ENCODE measurements around the gene SDCCAG8.

SDCCAG8 gene

GRCh38 chr1:243363832-243364231, 108.0 kb downstream of the SDCCAG8 start:
- Mint-ChIP-seq H3K27ac (peak overlapping the region; percentile 11), H3K4me3 (no peak overlapping the region), H3K9me3 (no peaks in the 10 kb centered on the region), H3K4me1 (no peaks in the 10 kb centered on the region), H3K27me3 (no peaks in the 10 kb centered on the region), H3K36me3 (peaks cover 38% of the 10 kb centered on the region)
- ATAC-seq: no peak

GRCh38 chr1:243364330-243364729, 108.5 kb downstream of the SDCCAG8 start:
- no peaks in the 10 kb centered on the region for H3K4me1 Mint-ChIP-seq
- ATAC-seq: no peak
- H3K4me3 Mint-ChIP-seq: no peak overlapping the region
- H3K27ac Mint-ChIP-seq: peak overlapping the region; percentile 11
- peaks cover 40% of the 10 kb centered on the region for H3K36me3 Mint-ChIP-seq
- H3K9me3 Mint-ChIP-seq: no peaks in the 10 kb centered on the region
- H3K27me3 Mint-ChIP-seq: no peaks in the 10 kb centered on the region

DNA sequence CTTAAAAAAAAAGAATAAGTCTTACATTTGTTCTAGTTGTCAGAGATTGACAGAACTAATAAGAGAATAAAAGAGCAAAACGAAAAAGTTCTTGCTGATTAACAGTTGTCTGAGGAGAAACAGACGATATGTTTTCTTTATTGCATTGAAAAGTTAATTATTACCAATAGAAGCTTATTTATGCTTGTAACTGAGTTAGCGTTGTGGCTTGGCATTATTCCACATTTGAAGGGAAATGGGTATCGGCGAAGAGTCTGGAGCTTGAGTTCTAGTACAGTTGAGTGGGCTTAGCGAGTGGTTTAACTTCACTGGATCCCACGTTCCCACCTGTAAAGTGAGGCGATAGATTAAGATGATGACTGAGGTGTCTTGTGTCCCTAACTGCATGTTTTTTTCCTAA, 109.0 kb downstream of the SDCCAG8 start:
- H3K4me1 Mint-ChIP-seq: no peaks in the 10 kb centered on the region
- no peaks in the 10 kb centered on the region for H3K9me3 Mint-ChIP-seq
- H3K27ac Mint-ChIP-seq: no peak overlapping the region
- peaks cover 46% of the 10 kb centered on the region for H3K36me3 Mint-ChIP-seq
- no peak for ATAC-seq
- no peak overlapping the region for H3K4me3 Mint-ChIP-seq
- H3K27me3 Mint-ChIP-seq: no peaks in the 10 kb centered on the region

DNA sequence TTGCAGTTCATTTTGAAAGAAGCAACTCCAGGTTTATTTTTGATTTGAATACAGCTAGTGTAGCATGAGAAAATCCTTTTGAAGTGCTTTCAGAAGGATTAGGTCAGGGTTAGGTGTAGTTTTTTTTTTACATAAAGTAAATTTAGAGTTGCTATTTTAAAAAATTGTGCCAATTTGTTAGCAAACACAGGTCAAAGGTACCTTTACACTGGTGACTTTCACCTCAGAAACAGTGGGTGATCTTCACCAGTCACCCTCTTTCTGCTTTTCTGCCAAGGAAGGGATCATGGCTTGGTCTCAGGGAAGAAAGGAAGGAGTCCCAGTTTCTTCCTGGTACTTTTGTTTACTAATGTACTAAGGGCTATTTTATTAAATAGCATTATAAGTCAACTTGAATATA, 111.5 kb downstream of the SDCCAG8 start:
- Mint-ChIP-seq H3K9me3 (no peaks in the 10 kb centered on the region), H3K27ac (no peak overlapping the region), H3K36me3 (peaks cover 34% of the 10 kb centered on the region), H3K4me1 (no peaks in the 10 kb centered on the region), H3K27me3 (no peaks in the 10 kb centered on the region), H3K4me3 (no peak overlapping the region)
- no peak for ATAC-seq

- Mint-ChIP-seq H3K27me3 (no peaks in the 10 kb centered on the region), H3K27ac (no peak overlapping the region), H3K36me3 (peaks cover 36% of the 10 kb centered on the region), H3K9me3 (peaks cover 3% of the 10 kb centered on the region), H3K4me1 (no peaks in the 10 kb centered on the region), H3K4me3 (no peak overlapping the region)
- no peak for ATAC-seq
Measured at GRCh38 chr1:243374412-243374811, 118.6 kb downstream of the SDCCAG8 start.

GRCh38 chr1:243375596-243375995, 119.8 kb downstream of the SDCCAG8 start:
- no peaks in the 10 kb centered on the region for H3K4me1 Mint-ChIP-seq
- no peak overlapping the region for H3K27ac Mint-ChIP-seq
- H3K27me3 Mint-ChIP-seq: no peaks in the 10 kb centered on the region
- peaks cover 31% of the 10 kb centered on the region for H3K36me3 Mint-ChIP-seq
- no peak overlapping the region for H3K4me3 Mint-ChIP-seq
- ATAC-seq: no peak
- peaks cover 3% of the 10 kb centered on the region for H3K9me3 Mint-ChIP-seq

DNA sequence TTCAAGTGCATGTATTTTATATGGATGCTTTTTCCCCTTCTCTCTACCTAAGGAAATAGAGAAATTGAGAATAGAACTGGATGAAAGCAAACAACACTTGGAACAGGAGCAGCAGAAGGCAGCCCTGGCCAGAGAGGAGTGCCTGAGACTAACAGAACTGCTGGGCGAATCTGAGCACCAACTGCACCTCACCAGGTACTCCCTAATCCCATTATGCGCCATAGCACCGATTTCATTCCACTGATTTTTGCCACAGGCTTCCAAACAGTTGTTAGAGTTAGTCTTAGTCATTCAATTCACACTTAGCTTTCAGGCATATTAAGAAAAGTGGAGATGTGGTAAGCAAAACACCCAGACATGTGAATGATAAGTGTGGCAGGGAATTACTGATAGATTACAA, 122.8 kb downstream of the SDCCAG8 start:
- ATAC-seq: no peak
- no peaks in the 10 kb centered on the region for H3K4me1 Mint-ChIP-seq
- peaks cover 5% of the 10 kb centered on the region for H3K9me3 Mint-ChIP-seq
- H3K36me3 Mint-ChIP-seq: peaks cover 49% of the 10 kb centered on the region
- no peak overlapping the region for H3K27ac Mint-ChIP-seq
- H3K27me3 Mint-ChIP-seq: no peaks in the 10 kb centered on the region
- H3K4me3 Mint-ChIP-seq: no peak overlapping the region

GRCh38 chr1:243379208-243379607, 123.4 kb downstream of the SDCCAG8 start:
- Mint-ChIP-seq H3K27me3 (no peaks in the 10 kb centered on the region), H3K4me3 (no peak overlapping the region), H3K36me3 (peaks cover 48% of the 10 kb centered on the region), H3K9me3 (peaks cover 5% of the 10 kb centered on the region), H3K4me1 (no peaks in the 10 kb centered on the region), H3K27ac (no peak overlapping the region)
- ATAC-seq: no peak

DNA sequence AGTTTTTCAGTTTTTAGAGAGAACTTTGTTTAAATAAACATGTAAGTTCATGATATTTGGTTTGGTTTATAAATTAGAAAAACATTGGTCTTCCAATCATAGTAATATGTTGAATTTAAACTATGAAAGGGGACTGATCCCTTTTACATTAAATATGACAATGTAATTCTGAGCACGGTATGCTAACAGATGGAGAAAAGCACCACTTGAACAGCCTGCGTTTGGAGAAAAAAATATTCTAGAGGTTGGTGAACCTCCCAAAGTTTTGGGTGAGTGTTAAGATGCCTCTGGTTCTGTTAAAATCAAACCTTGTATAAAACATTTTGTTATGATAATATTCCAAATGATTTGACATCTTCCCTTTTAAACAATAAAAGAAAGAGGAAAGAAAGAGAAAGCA, 123.9 kb downstream of the SDCCAG8 start:
- H3K27ac Mint-ChIP-seq: no peak overlapping the region
- H3K9me3 Mint-ChIP-seq: peaks cover 3% of the 10 kb centered on the region
- H3K4me3 Mint-ChIP-seq: no peak overlapping the region
- no peaks in the 10 kb centered on the region for H3K27me3 Mint-ChIP-seq
- H3K36me3 Mint-ChIP-seq: peaks cover 46% of the 10 kb centered on the region
- no peak for ATAC-seq
- no peaks in the 10 kb centered on the region for H3K4me1 Mint-ChIP-seq

DNA sequence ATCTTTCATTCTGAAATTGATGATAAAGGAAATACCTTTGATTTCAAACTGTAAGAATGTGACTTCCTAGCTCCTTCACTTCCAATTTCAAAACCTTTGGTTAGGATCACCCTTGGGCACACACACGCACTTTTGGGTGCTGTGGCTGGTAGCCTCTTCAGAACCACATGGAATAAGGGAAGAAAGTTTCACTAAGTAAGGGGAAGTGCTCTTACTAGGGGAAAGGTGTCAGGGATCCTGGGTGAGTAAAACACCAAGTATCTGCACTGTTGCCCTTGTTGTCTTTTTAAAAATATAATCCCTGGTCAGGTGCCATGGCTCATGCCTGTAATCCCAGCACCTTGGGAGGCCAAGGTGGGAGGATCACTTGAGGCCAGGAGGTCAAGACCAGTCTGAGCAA, 132.4 kb downstream of the SDCCAG8 start:
- no peak overlapping the region for H3K27ac Mint-ChIP-seq
- H3K9me3 Mint-ChIP-seq: no peaks in the 10 kb centered on the region
- H3K36me3 Mint-ChIP-seq: peaks cover 34% of the 10 kb centered on the region
- H3K4me1 Mint-ChIP-seq: no peaks in the 10 kb centered on the region
- ATAC-seq: no peak
- H3K27me3 Mint-ChIP-seq: no peaks in the 10 kb centered on the region
- H3K4me3 Mint-ChIP-seq: no peak overlapping the region

DNA sequence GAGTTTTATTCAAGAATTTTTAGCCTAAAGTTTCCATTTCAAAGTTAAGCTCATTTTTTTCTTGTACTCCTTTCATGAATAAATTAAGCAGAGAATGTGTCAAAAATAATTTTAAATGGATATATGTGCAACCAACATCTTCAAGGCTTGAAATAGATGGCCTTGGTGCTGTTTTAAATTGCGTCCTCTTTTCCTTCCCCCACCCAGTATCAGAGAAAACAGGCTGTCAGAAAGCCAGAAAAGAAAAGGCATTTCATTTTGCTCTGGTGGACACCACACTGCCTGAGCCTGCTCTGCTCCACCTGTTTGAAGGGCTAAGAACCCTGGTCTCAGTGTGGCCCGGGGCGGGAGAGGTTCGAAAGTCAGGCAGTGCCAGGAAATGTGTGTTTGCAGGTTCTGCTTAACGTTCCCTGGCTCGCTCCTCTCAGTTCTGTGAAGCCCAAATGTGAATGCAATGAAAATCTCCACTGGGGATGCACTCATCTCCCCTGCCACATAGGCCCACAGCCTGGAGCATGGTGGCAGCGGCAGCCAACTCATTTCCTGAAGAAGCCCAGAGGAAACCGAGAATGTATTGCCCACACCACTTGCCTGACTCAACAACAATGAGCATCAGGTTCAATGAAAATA, 134.4 kb downstream of the SDCCAG8 start:
- H3K27ac Mint-ChIP-seq: no peak overlapping the region
- ATAC-seq: no peak
- H3K36me3 Mint-ChIP-seq: peaks cover 22% of the 10 kb centered on the region
- H3K4me1 Mint-ChIP-seq: no peaks in the 10 kb centered on the region
- H3K9me3 Mint-ChIP-seq: no peaks in the 10 kb centered on the region
- H3K4me3 Mint-ChIP-seq: no peak overlapping the region
- H3K27me3 Mint-ChIP-seq: no peaks in the 10 kb centered on the region

DNA sequence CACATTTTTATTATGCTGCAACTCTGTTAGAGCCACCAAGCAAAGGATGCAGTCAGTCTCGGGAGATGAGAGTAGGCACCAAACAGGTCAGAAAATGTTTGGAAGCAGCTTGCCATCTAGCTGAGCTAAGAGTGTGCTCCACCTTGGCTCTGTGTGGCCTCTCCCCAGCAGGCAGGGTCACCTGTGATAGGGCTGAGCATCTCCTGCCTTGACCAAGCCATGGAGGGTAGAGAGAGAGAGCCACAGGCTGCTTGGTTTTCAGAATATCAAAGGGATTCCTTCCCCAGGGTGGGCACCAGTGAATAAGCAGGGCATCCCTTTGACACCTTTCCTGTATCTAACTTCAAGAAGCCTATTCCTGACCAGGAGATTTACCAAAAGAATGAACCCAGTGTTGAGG, 135.5 kb downstream of the SDCCAG8 start:
- Mint-ChIP-seq H3K9me3 (no peaks in the 10 kb centered on the region), H3K4me1 (no peaks in the 10 kb centered on the region), H3K36me3 (peaks cover 18% of the 10 kb centered on the region), H3K27me3 (no peaks in the 10 kb centered on the region), H3K4me3 (no peak overlapping the region), H3K27ac (no peak overlapping the region)
- no peak for ATAC-seq

DNA sequence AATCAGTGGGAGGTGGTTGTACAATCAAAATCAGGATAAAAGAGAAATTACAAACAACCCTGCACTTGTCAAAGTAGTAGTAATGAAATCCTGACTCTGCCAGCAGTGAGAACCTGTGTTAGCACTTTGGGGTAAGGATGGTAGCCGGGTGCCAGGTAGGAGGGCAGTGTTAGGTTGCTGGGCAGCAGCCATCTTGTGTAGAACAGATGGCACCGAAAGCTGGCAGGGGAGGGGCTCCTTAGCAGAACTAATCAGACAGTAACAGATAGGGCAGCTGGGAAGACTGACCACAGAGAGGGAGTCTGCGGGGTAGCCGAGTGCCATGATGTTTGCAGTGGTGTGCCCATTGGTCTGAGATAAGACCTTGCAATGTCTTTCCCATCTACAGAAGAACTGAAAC, 137.3 kb downstream of the SDCCAG8 start:
- Mint-ChIP-seq H3K9me3 (no peaks in the 10 kb centered on the region), H3K36me3 (peaks cover 24% of the 10 kb centered on the region), H3K4me1 (no peaks in the 10 kb centered on the region), H3K4me3 (no peak overlapping the region), H3K27ac (no peak overlapping the region), H3K27me3 (no peaks in the 10 kb centered on the region)
- no peak for ATAC-seq

GRCh38 chr1:243394066-243394465, 138.2 kb downstream of the SDCCAG8 start:
- Mint-ChIP-seq H3K27ac (no peak overlapping the region), H3K4me3 (no peak overlapping the region), H3K4me1 (no peaks in the 10 kb centered on the region), H3K27me3 (no peaks in the 10 kb centered on the region), H3K9me3 (no peaks in the 10 kb centered on the region), H3K36me3 (peaks cover 24% of the 10 kb centered on the region)
- ATAC-seq: no peak

GRCh38 chr1:243394601-243395464, 139.0 kb downstream of the SDCCAG8 start:
- no peaks in the 10 kb centered on the region for H3K9me3 Mint-ChIP-seq
- H3K4me3 Mint-ChIP-seq: no peak overlapping the region
- no peak overlapping the region for H3K27ac Mint-ChIP-seq
- H3K36me3 Mint-ChIP-seq: peaks cover 26% of the 10 kb centered on the region
- no peaks in the 10 kb centered on the region for H3K27me3 Mint-ChIP-seq
- no peak for ATAC-seq
- no peaks in the 10 kb centered on the region for H3K4me1 Mint-ChIP-seq

- Mint-ChIP-seq H3K4me1 (no peaks in the 10 kb centered on the region), H3K36me3 (peaks cover 27% of the 10 kb centered on the region), H3K4me3 (no peak overlapping the region), H3K27me3 (no peaks in the 10 kb centered on the region), H3K27ac (no peak overlapping the region), H3K9me3 (no peaks in the 10 kb centered on the region)
- no peak for ATAC-seq
Measured at GRCh38 chr1:243396424-243396823, 140.6 kb downstream of the SDCCAG8 start.

All from stimulated activated memory B cell treated with anti-CD40 and anti-IgM and Interleukin-4, amounts not matched to agents 10 μg/mL and 1 μg/mL and 100 μg/mL, for 72 hours (primary cell).